ENCODE data around the gene TBC1D19.

GRCh38 chr4:26700110-26700509, 116.2 kb downstream of the TBC1D19 start:
- no peak for TF ChIP-seq POLR2A (IDR thresholded peaks at IDR 0.05)
- no peak for TF ChIP-seq CTCF (IDR thresholded peaks at IDR 0.05)
- TF ChIP-seq POLR2AphosphoS5 (IDR thresholded peaks at IDR 0.05), result no peak
